HG03378 (cell line): ENCODE data around the gene SETBP1.

ENCODE experiments used
- ATAC-seq: cut with Tn5 transposase; IDR thresholded peaks from one replicate; pipeline ENCODE4 v1.9.1; 2021; ENCODE audit warnings: mild to moderate bottlenecking, moderate library complexity; ENCODE audit not compliant: unreplicated experiment

SETBP1 gene

DNA sequence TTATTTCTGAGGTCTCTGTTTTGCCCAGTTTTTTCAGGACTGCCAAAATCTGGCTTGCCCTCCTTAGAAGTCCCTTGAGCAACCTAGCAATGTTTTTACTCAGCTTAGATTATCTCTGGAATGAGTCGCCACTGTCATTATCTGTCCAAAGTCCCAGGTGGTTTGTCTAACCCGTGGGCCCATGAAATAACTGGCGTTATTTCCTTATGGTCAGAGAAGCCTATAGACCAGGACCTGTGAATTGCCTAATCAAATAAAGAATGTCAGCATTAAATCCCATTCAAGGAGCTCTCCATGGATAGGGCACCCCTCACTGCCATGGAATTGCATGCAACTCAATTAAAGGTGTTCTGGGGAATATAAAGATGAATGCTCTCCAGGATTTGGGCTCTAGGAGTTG lies 373.9 kb downstream of the SETBP1 start:
- ATAC-seq: no peak

DNA sequence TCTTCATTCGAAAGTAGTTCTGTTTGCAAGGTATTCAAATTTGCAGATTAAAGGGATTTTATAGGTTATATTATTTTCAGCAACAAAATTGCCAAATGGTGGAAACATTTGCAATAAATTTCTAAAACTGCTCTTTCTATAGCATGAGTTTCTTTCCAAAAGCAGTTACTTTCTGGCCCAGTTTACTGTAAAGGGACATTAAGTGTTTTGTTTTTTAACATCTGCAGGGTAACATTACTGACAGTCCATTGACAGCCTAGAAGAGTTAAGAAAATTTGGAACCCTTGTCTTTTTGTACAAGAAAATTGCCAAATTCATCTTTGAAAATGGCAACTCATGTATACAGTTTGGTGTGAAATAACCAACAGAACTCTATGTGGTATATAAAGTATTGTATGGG lies 375.1 kb downstream of the SETBP1 start:
- ATAC-seq: no peak

DNA sequence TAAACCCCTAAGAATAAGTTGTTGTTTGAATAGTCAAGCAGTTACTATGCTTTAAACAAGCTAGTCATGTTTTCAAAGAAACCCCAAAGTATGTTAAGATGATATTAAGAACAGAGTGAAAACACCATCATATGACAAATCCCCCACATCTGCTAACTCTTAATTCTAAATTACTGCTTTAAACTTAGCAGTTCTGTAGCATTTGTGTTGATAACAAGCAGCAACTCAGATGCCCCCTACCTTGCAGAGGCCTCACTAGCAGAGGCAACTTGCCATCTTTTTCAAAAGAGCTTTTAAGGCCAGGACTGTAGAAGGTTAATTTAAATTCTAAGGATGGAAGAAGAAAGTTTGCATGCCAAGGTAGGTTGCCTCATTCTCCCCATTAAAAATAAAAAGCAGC lies 376.2 kb downstream of the SETBP1 start:
- no peak for ATAC-seq

DNA sequence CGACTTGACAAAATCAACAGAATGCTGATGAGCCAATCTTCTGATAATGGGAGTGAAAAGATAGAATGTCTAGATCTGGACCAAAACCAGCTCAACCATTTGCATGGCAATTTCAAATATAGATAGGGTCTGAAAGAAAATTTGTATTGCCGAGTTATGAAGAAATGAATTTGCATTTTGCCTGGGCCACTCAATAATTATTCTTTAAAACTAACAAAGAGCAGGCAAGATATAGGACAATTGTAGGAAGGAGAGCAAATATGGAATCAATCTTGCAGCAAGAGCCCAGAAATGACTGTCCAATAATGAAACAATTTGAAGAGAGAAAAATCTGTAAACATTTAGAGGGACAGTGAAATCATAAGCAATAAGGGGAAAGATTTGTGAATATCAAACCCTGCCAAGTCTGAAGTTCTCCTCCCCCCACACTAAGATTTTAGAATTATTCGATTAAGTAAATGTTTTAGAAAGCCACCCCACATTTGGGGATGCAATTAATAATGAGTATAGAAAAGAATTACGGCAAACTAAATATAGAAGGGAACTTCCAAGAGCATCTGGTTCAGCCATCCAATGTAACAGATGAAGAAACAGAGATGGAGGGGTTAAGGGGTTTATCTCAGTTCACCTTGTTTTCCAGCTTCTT lies 377.4 kb downstream of the SETBP1 start:
- no peak for ATAC-seq

DNA sequence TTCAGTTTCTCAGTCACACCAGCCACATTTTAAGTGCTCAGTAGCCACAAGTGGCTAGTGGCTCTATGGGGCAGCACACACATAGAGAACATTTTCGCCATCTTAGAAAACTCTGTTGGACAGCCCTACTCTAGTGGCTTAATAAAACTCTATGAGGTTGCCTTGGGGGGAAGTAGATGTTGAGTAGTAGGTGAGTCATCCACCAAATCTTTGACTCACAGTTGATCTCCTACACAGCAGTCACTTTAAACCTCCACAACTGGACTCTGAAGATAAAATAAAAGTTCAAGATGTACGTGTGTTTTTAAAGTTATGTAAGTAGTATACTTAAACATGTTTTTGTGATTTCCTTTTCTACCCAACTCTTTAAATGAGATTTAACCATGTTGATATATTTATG lies 379.0 kb downstream of the SETBP1 start:
- ATAC-seq: no peak

DNA sequence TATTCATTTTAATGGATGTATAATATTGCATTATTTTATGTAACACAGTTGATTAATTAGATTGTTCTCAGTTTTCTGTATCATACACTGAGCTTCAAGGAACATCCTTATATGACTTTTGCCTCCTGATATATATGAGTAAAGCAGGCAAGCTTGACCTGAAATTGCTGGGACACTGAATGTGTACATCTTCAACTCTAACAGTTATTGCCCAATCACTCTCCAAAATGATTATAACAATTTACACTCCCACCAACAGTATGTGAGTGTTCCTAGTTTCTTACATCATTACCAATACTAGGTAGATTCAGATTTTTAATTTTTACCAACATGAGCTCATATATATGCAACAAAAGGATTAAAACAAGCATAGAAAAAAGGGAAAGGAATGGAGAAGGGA lies 379.4 kb downstream of the SETBP1 start:
- ATAC-seq: no peak

DNA sequence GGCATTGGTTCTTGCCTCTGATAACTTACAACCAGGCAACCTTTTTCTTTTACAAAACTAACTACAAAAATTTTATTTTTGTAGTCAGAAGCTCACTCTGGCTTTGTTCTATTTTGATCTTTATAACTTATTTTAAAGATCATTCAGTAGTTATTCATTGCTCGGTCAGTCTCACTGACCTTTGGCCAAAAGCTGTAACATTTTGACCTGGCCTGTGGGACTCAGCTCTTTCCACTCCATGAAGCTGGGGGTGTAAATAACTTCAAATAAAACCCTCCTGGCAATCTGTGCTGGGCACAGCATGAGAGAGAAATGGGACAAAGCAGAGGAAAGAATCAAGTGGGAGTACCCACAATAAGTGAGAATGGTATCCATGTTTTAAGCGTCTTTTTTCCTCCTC lies 380.7 kb downstream of the SETBP1 start:
- ATAC-seq: no peak

DNA sequence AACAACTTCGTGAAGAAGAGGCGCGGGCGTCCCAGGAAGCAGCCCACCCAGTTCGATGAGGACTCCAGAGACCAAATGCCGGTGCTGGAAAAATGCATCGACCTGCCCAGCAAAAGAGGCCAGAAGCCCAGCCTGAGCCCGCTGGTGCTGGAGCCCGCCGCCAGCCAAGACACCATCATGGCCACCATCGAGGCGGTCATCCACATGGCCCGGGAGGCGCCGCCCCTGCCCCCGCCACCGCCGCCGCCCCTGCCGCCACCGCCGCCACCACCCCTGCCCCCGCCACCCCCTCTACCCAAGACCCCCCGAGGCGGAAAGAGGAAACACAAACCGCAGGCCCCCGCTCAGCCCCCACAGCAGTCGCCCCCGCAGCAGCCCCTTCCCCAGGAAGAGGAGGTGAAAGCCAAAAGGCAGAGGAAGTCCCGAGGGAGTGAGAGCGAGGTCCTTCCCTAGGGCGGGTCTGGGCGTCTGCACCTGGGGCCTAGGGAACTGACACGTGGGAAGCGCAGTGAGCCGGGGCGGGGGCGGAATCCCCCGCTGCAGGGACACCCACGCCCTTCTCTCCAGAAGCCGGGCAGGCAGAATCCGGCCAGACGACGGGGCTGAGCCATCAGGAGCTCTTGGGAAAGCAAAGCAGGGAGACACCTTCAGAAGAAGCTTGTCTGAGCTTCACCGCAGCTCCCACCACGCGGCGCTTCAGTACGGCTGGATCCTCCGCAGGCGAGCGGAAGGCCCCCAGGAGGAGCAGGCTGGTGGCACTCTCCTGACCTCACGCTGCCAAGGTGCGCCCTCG lies 382.8 kb downstream of the SETBP1 start:
- no peak for ATAC-seq

DNA sequence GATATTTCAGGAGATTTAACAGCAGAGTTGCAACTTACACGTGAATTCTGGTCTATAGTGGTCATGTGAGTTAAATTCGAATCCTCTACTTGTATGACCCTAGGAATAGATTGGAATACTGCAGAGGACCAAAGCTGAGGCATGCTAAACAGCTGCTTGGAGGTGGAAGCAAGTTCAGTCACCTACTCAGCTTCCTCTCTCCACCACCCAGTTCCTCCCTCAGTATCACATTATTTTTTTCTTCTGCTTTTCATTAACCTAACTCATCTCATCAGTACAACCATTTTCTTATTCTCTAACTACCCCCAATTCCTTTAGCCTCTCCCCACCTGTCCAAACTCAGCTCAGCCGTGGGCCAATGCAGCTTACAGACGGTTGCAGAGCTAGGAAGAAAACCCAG lies 385.5 kb downstream of the SETBP1 start:
- no peak for ATAC-seq

DNA sequence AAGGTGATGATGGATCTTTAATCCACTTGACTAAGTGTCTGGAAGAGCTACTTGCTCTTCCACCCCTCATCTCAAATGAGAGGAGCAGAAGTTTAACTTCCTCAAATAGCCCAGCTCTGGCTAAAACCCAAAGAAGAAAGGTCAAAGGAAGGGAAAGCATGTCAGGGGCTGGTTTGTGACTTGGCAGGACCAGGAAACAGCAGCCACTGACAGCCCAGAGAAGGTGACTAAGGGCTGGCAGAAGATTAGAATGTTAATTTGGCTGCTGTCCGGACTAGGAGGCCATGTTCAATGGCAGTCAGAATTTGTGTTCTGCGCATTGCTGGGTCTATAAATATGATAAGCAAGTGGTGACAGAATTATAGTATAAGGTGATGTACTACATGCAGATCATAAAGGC lies 386.2 kb downstream of the SETBP1 start:
- ATAC-seq: no peak

DNA sequence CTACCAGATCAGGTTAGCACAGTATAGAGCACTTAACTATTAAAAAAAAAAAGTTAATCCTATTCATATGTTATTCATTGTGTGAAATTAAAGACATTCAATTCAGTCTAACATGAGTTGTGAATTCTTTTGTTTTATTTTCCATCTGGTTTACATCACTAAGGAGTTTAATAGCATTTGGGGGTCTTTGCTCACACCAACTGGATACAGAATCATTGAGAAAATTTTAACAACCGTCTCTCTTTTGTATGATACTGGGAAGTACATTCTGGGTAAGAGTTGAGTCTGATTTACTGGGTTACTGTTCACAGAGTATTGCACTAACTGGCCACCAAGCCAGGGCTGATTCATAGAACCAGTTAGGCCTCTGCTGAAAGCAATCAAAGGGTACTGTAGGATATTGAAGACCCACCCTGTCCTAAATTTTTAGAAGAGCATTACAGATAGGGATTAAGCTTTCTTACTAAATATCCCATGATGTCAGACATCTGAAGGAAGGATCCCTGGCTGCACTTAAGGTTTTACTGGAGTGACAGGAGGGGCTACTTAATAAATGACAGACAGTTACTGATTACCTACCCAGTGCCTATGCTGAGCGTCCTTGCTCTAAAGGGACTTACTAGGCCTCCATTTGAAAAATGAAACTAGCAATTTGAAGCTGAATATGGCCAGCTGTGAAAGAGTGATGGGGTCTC lies 387.9 kb downstream of the SETBP1 start:
- ATAC-seq: no peak

DNA sequence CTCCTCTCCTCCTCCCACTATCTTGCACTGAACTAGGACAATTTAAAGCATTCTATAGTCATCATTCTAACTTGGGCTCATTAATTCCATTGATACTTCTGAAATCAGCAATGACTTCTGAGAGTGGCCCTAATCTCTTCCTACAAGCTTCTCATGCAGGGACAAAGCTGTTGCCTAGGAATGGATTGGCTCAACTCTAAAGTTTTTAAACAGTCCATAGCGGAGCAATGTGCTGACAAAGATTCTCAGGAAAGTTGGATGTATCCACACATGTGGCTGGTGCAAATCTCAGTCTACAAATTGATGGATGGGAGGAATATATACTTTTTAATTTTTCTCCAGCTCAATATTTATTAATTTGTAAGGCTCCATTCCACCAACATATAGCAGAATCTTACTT lies 388.9 kb downstream of the SETBP1 start:
- no peak for ATAC-seq

DNA sequence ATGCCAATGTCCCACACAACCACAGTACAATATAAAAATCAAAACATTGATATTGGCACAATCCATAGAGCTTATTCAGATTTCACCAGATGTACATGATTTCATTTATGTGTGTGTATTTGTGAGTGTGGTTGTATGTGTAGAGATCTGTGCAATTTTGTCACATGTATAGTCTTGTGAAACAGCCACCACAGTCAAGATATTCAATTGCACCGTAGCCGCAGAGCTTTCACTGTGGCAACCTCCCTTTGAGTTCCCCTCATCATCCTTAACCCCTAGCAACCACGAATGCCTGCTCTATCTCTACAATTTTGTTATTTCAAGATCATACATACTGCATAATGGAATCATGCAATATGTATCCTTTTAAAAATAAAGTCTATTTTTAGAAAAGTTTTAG lies 391.3 kb downstream of the SETBP1 start:
- no peak for ATAC-seq

DNA sequence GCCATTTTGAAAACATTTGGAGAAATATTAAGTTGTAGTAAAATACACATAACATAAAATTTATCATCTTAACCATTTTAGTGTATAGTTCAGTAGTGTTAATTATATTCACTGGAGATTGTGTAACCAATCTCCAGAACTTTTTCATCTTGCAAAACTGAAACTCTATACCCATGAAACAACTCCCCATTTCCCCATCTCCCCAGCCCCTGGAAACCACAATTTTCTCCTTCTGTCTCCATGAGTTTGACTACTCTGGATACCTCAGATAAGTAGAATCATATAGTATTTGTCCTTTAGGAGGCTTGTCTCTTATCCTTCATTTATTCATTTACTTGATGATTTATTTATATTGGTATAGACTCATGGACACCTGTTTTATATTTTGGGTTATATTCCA lies 392.9 kb downstream of the SETBP1 start:
- no peak for ATAC-seq

DNA sequence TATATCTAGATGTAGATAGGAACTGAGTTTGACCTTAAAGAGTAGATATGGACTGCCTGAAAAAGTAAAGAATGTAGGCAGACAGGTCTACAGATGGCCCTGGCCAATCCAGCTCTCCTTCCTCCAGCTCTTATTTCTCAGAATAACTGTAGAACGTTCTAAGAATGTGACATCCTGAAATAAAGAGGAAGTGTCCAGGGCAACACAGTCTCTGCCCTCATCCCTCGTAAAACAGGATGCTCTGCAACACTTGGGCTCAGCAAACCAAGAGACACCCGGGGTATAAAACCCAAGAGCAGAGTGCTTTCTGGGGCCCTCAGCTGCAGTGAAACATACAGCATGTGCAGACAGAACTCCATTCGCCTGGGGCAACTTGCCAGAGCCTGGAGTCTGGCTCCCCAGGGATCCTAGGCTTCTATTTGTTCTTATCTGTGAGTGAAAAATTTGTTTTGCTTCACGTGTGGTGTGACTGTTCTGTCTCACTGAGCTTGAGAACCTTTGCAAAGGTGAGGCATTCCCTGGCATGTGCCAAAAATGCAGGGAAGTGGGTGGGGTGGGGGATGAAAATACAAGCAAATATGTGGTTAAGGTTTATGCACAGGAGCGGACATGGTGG lies 401.0 kb downstream of the SETBP1 start:
- ATAC-seq: no peak

DNA sequence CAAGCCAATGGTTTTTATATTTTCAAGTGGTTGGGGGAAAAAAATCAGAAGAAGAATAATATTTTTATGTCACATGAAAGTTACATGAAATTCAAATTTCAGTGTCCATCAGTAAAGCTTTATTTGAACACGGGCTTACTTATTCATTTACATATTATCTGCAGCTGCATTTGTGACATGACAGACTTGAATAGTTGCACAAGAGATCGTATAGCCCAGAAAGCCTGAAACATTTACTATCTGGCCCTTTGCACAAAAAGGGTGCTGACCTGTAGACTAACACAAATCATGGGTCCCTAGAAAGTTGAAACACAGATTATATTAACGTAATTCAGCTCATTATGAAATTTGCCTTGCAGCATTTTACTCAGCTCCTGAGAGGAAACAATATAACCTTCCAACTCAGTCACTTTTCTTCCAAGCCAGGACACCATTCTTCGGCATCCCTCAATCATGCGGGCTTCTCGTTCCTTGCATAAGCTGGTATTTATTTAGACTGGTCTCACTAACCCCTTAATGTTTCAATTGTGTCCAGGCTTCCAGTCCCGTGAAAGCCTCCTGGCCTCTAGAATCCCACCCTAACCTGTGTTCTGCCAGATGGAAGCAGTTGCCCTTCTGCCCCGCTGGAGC lies 402.7 kb downstream of the SETBP1 start:
- ATAC-seq: no peak

DNA sequence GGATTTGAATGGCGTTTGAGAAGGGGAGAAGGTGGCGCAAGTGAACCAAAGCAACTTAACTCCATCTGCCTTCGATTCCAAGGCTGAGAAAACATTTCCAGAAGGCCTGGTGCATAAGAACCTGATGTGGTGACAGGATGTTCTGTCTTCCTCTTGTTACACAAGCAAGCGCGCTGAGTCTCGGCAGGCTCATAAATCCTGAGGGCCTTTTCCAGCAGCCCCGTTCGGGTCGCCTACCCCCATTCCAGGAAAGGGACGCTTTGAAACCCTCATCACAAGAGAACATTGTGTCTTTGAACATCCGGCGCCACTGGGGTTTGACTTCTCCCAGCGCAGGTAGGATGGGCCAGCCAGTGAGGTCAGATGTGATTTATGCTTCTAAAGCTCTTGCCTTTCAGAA lies 403.5 kb downstream of the SETBP1 start:
- ATAC-seq: no peak

DNA sequence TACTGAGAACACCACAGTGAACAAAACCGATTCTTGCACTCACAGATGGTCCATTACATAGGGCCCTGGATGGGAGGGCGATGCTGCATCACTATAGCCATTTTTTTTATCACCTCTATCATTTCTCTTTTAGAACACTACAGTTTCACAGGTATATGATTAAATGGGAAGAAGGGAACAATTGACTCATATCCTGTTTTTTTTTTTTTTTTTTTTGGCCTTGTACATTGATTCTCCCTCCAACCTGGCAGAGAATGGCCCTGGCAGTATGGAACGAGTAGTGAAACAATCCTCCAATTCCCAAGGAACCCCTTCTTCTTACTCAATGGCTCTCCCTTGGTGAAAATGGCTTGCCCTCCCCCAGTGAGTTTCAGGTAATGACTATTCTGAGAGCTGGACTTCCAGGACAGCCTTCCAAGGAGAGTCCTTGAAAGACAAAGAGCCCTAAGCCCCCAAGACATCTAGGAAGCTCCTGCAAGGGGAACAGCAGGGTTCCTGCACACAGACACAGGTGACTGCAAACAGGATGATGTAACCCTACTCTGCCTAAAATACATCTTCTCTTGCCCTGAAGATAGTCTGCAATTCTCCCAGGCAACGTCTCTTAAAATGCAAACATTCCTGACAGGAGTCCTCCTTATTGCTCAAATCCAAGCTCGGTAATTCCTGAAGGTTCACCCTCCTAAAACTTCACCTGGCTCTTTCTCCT lies 405.4 kb downstream of the SETBP1 start:
- ATAC-seq: no peak

DNA sequence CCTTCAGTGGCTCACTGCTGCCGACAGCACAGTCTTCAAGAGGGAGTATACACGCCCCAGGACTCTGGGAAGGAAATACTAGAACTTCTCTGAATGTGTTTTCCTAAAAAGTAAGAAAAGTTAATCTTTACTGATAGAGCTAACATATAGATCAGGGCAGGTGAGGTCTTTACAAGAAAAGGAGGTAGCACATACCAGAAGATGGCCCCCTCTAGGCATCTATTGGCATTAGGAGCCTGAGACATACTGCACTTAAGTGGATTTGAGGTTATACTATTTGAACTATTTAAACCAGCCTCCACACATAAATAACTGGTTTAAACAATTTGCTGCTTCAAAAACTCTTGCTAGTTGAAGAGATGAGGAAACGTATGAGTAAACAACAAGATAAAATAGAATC lies 406.1 kb downstream of the SETBP1 start:
- no peak for ATAC-seq

DNA sequence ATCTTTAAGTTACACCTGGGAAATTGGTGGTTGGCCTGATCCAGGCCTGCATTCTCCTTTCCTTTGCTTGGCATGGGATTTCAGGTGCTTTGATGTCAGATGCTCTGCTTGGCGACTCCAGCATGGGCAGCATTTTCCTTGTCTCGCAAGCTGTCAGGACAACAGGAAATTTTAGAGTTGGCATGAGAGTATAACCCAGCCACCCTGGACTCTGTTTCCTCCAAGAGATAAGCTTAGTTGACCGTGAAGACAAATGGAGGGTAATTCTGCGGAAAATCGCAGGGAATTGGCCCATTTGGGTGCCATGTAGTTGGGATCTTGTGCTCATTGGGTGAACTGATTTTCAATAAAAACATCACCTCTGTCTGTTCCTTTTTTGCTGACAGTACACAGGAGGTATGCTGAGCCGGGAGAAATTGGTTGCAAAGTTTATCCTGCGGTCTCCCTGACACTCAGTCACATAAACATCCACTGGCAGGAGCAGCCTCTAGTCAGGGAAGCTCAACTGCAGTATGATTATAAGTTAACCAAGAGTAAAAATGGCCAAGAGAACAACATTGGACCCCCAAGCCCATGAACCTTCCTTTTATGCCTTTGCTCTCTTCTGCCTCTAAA lies 409.9 kb downstream of the SETBP1 start:
- no peak for ATAC-seq
